Neural crest cell (in vitro differentiated cells): ENCODE data around the gene PSAPL1. TPM values are rescaled to one million over a fixed set of nuclear protein-coding genes. Genes with fewer than 3 reads are reported as not detected.

ENCODE experiments used
- DNase-seq: peaks from one replicate; pipeline ENCODE4 v3.0.0; 2021; ENCODE audit warnings: low read depth, mixed read lengths, low spot score
- H3K27ac Mint-ChIP-seq: one replicate; pipeline ENCODE4 v1.8.0; 2021; ENCODE audit warnings: mild to moderate bottlenecking, mixed read lengths; ENCODE audit not compliant: unreplicated experiment
- H3K27me3 Mint-ChIP-seq: 2 replicates; pipeline ENCODE4 v1.8.0; 2021; ENCODE audit warnings: low read depth, mild to moderate bottlenecking, mixed read lengths
- H3K36me3 Mint-ChIP-seq: 2 replicates; pipeline ENCODE4 v1.8.0; 2021; ENCODE audit warnings: low read depth, mild to moderate bottlenecking, mixed read lengths
- H3K4me1 Mint-ChIP-seq: 2 replicates; pipeline ENCODE4 v1.8.0; 2021; ENCODE audit warnings: mixed read lengths
- H3K4me3 Mint-ChIP-seq: one replicate; pipeline ENCODE4 v1.8.0; 2021; ENCODE audit warnings: mild to moderate bottlenecking, mixed read lengths
- H3K9me3 Mint-ChIP-seq: 2 replicates; pipeline ENCODE4 v1.8.0; 2021; ENCODE audit warnings: mixed read lengths
- total RNA-seq: library from RNA; stranded (reverse); gene quantifications from 2 replicates; pipeline ENCODE4 v1.2.1, GENCODE V29; 2021
- TF ChIP-seq, protein P1 (sequence below): fragments of 200-600 bp; sonication (generic); conservative IDR thresholded peaks from 2 replicates; pipeline ENCODE4 v1.5.0; 2021; ENCODE audit warnings: antibody characterized with exemption, mild to moderate bottlenecking

PSAPL1 gene
- total RNA-seq, 1 donor from 2014 or later, result not detected

DNA sequence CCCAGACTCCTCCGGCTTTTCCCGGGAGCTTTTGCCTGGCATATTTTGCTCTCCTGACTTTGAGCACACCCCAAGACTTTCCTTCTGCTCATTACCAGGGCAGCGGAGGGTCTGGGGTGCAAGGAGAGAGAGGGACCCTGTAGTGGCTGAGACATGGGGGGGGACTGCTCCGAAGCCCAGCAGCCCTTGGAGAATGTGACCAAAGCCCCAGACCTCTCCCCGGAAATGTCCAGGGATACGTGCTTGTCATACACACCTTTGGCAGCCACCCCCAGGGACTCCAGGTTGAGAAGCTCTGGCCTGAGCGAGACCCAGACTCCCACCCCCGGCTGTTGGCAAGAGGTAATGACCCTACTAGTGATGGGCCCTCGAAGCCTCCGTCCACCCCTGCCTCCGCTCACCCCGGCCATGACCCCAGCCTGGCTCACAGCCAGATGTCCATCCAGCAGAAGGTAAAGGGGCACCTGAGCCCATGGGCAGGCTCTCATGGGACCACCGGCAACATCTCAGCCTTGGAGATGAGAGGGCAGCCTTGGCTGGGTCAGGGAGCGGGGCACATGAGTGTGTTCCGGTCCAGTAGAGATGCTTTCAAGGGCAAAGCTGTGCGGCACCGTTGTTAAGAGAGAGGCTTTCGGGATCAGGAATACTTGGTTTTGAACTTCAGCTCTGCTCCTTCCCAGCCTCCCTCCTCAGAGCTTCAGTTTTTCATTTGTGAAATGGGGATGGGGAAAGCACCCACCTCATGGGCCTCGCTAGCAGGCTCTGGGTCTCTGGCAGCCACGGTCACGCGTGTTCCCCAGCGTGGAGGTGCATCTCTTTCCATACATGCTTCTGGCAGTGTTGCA, 2.0 kb downstream of the PSAPL1 start:
- Mint-ChIP-seq H3K4me1 (peaks cover 14% of the 10 kb centered on the region), H3K27ac (no peak overlapping the region), H3K4me3 (no peak overlapping the region), H3K27me3 (no peaks in the 10 kb centered on the region), H3K9me3 (no peaks in the 10 kb centered on the region), H3K36me3 (no peaks in the 10 kb centered on the region)
- TF ChIP-seq, protein P1, sequence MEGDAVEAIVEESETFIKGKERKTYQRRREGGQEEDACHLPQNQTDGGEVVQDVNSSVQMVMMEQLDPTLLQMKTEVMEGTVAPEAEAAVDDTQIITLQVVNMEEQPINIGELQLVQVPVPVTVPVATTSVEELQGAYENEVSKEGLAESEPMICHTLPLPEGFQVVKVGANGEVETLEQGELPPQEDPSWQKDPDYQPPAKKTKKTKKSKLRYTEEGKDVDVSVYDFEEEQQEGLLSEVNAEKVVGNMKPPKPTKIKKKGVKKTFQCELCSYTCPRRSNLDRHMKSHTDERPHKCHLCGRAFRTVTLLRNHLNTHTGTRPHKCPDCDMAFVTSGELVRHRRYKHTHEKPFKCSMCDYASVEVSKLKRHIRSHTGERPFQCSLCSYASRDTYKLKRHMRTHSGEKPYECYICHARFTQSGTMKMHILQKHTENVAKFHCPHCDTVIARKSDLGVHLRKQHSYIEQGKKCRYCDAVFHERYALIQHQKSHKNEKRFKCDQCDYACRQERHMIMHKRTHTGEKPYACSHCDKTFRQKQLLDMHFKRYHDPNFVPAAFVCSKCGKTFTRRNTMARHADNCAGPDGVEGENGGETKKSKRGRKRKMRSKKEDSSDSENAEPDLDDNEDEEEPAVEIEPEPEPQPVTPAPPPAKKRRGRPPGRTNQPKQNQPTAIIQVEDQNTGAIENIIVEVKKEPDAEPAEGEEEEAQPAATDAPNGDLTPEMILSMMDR, result no peak
- DNase-seq, result no peak

DNA sequence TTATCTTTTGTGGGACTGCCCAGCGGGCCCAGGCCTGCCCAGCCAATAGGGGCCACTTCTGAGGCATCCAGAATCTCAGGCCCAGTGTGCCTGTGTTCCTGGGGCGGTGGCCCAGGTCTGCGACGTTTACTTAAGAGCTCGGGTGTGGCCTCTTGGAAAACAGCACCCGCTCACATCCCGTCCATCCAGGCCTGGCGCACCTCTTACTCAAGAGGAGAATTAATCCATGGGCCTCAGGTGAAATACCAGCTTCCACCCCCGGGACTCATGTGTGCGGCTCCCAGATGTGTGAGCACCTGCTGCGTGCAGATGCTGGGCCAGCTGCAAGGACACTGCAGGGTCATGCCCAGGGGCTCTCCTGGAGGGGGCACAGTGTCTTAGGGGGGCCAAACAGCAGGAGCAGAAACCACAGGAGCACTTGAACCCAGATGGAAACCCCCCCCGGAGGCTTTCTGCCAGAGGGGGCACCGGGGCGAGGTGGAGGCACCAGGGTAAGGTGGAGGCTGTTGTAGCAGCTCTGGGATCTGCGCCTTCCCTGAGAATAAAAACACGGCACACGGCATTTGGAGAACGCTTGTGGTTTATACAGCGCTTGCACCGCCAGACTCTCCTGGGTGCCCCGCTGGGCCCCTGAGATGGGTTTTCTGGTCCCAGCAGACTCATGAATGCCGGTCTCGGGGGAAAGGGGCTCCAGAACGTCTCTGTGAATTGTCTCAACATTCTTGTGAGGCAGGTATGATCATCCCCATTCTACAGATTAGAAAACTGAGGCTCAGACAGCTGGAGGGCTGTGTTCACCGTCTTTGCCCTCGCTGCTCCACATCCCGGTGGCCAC, 2.8 kb downstream of the PSAPL1 start:
- H3K27ac Mint-ChIP-seq, result no peak overlapping the region
- no peaks in the 10 kb centered on the region for H3K9me3 Mint-ChIP-seq
- TF ChIP-seq, protein P1, result no peak
- no peaks in the 10 kb centered on the region for H3K36me3 Mint-ChIP-seq
- peaks cover 14% of the 10 kb centered on the region for H3K4me1 Mint-ChIP-seq
- no peaks in the 10 kb centered on the region for H3K27me3 Mint-ChIP-seq
- no peak for DNase-seq
- H3K4me3 Mint-ChIP-seq, result no peak overlapping the region

DNA sequence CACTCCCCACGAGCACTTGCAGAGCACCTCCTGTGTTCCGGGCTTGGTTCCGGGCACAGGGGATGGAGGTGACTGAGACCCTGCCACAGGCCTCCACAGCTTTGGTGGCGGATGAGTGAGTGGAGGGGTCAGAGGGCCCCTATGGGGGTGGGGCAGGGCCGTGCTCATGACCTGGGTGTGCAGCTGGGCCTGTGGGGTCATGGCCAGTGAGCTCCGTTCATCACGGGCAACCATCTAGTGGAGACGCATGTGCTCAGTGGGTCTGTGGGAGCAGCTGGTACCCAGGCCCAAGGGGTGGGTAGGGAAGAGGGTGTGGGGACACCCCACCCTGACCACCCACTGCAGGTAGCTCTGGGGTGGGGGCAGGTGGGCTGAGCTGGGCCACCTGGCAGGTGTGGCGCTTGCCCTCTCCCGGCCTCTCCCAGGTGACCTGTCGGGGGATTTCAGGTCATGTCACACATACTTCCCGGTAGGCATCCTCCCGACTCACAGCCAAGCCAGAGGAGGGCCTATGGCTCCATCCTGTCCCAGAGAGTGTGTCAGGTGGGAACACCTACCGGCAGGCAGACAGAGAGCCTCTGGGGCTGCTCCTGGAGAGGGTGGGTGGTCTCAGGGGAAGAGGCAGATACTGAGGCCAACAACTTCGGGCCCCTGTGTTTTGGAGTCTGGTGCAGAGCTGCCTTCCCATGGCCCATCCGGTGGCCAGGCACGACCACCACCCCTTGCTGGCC, 3.6 kb downstream of the PSAPL1 start:
- Mint-ChIP-seq H3K27ac (peak overlapping the region; percentile 83), H3K9me3 (no peaks in the 10 kb centered on the region), H3K4me1 (peaks cover 14% of the 10 kb centered on the region), H3K36me3 (no peaks in the 10 kb centered on the region), H3K4me3 (no peak overlapping the region), H3K27me3 (no peaks in the 10 kb centered on the region)
- DNase-seq, result no peak
- TF ChIP-seq, protein P1, result no peak

DNA sequence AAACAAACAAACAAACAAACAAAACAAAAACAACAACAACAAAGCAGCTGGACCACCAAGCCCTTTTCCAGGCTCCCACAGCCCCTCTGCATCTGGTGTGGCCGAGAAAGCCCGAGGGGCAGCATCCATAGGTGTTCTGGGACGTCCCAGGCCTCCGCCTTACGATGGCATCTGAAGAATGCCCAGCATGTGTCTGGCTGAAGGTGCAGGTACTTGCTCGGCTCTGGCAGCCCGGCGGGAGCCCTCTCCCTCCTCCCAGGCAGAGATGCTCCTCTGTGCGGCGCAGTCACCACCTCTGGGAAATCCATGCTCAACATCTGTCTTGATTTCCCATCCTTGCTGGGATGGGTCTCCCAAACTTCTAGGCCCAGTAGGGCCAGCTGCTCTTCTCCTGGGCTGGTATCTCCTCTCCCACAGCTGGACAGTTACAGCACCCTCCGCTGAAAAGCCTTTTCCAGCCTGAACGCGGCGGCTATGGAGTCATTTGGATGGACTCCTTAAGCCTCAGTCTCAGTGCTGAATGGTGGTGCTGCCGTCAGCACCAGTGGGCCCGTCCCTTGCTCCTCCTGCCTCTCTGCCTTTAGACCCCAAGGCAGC, 4.3 kb downstream of the PSAPL1 start:
- H3K36me3 Mint-ChIP-seq, result no peaks in the 10 kb centered on the region
- H3K4me1 Mint-ChIP-seq, result peaks cover 11% of the 10 kb centered on the region
- no peak for DNase-seq
- H3K27me3 Mint-ChIP-seq, result no peaks in the 10 kb centered on the region
- H3K27ac Mint-ChIP-seq, result peak overlapping the region; percentile 83
- TF ChIP-seq, protein P1, result no peak
- no peaks in the 10 kb centered on the region for H3K9me3 Mint-ChIP-seq
- H3K4me3 Mint-ChIP-seq, result no peak overlapping the region

DNA sequence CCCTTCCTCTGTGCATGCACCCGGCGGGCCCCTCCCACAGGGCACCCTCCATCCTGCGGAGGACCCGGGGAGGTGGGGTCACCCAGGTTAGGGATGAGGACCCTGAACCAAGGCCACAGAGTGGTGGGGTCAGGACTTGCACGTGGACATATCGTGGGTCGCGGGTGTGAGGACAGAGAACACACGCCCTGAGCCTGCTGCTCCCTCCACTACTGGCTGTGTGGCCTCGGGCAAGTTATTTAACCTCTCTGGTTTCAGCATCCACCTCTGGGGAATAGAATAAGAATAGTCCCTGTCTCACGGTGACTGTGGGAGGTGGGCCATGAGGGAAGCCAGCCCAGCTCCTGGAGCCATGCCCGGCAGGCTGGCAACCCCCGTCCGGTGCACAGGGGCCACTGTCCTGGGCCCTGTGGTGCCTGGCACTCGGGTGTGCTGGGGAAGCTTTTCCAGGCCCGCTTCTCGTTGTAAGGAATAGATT, 5.1 kb downstream of the PSAPL1 start:
- TF ChIP-seq, protein P1, result no peak
- Mint-ChIP-seq H3K9me3 (no peaks in the 10 kb centered on the region), H3K4me1 (peaks cover 7% of the 10 kb centered on the region), H3K27ac (no peak overlapping the region), H3K36me3 (no peaks in the 10 kb centered on the region), H3K27me3 (no peaks in the 10 kb centered on the region), H3K4me3 (no peak overlapping the region)
- no peak for DNase-seq
